A673 (cell line): ENCODE measurements around the gene SLC12A7. TPM values are rescaled to one million over a fixed set of nuclear protein-coding genes. Genes with fewer than 3 reads are reported as not detected.

ENCODE experiments used
- BruUV-seq: library from RNA; stranded (reverse); fragments of 400-500 nt; replicated peaks from 2 replicates; lab custom pipeline; 2021; lab: Mats Ljungman, UMichigan
- CTCF ChIA-PET: fragments of 300-600 bp; sonication (Branson Sonifier 250); formaldehyde crosslinking; loops from one replicate; lab custom pipeline; 2022; ENCODE audit warnings: antibody characterized with exemption; lab: Charles Lee
- POLR2A ChIA-PET: fragments of 300-600 bp; sonication (Branson Sonifier 250); formaldehyde crosslinking; loops from one replicate; lab custom pipeline; 2022; ENCODE audit warnings: antibody characterized with exemption; ENCODE audit not compliant: low non-redundant PET; lab: Charles Lee
- DNase-seq: peaks from one replicate; pipeline ENCODE4 v3.0.0-alpha.2; 2015; ENCODE audit warnings: low spot score
- H3K27ac ChIP-seq: fragments of 200-600 bp; sonication (generic); 2 replicates; pipeline ENCODE4 v1.5.1; 2016; ENCODE audit warnings: mixed run types, low read depth, mild to moderate bottlenecking, mixed read lengths, antibody characterized with exemption, low read length; ENCODE audit not compliant: poor library complexity, severe bottlenecking
- H3K27me3 ChIP-seq: fragments of 200-600 bp; sonication (generic); replicated peaks from 2 replicates; pipeline ENCODE4 v1.6.1; 2017; ENCODE audit warnings: mixed run types, low read depth, mild to moderate bottlenecking, mixed read lengths, antibody characterized with exemption, low read length; ENCODE audit not compliant: insufficient read depth, poor library complexity
- H3K36me3 ChIP-seq: fragments of 200-600 bp; sonication (generic); 2 replicates; pipeline ENCODE4 v1.6.1; 2016; ENCODE audit warnings: mixed run types, mild to moderate bottlenecking, mixed read lengths, antibody characterized with exemption, low read length; ENCODE audit not compliant: insufficient read depth, poor library complexity, severe bottlenecking
- H3K4me1 ChIP-seq: fragments of 200-600 bp; sonication (generic); 2 replicates; pipeline ENCODE4 v1.6.1; 2017; ENCODE audit warnings: mixed run types, mild to moderate bottlenecking, mixed read lengths, antibody characterized with exemption, low read length; ENCODE audit not compliant: insufficient read depth, poor library complexity, severe bottlenecking
- H3K4me3 ChIP-seq: fragments of 200-600 bp; sonication (generic); 2 replicates; pipeline ENCODE4 v1.5.1; 2016; ENCODE audit warnings: low read depth, mixed run types, mild to moderate bottlenecking, mixed read lengths, low read length; ENCODE audit not compliant: poor library complexity, severe bottlenecking
- H3K9me3 ChIP-seq: fragments of 200-600 bp; sonication (generic); 2 replicates; pipeline ENCODE4 v1.6.1; 2016; ENCODE audit warnings: mixed run types, low read depth, mild to moderate bottlenecking, mixed read lengths, antibody characterized with exemption, low read length; ENCODE audit not compliant: poor library complexity, severe bottlenecking
- EZH2 ChIP-seq: fragments of 200-600 bp; sonication (generic); IDR thresholded peaks from 2 replicates; pipeline ENCODE4 v1.6.1; 2017; ENCODE audit warnings: borderline replicate concordance, low read depth, mild to moderate bottlenecking, mixed read lengths, antibody characterized with exemption, low read length; ENCODE audit not compliant: poor library complexity, severe bottlenecking
- intact Hi-C: fragments of 100-400 bp; cut with micrococcal nuclease; formaldehyde crosslinking; loops from one replicate; pipeline ENCODE4 v1.10.0; 2022; ENCODE audit not compliant: unreplicated experiment
- total RNA-seq: library from RNA; stranded (reverse); gene quantifications from 2 replicates; pipeline ENCODE4 v1.2.3, GENCODE V29; 2021
- TF ChIP-seq, protein P1 (sequence below): fragments of 300-800, 200-600 bp; sonication (generic); conservative IDR thresholded peaks from 2 replicates; pipeline ENCODE4 v1.5.1; 2017; ENCODE audit warnings: low read depth, mild to moderate bottlenecking, antibody characterized with exemption, low read length, moderate library complexity, mixed read lengths

SLC12A7 gene
- total RNA-seq, 1 experiment from 2014 or later = 45.2 TPM

DNA sequence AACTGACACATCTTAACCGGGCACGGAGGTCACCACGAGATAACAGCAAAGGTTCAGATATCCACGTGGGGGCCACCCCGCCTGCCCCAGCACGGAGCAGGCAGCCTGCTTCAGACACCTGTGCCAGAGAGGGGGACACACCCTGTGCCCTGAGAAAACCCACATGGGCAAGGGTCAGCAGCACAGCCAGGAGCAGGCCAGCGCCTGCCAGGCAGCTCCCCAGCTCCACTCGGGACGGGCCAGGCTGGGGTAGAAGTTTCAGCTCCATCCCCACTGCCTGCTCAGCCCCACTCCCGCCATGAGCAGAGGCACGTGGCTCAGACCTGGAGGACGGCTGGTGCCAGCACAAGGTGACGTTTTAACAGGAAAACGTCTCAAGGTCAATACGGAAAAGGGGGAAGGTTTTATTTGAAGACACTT is 22.2 kb downstream of the SLC12A7 start:
- TF ChIP-seq, protein P1, sequence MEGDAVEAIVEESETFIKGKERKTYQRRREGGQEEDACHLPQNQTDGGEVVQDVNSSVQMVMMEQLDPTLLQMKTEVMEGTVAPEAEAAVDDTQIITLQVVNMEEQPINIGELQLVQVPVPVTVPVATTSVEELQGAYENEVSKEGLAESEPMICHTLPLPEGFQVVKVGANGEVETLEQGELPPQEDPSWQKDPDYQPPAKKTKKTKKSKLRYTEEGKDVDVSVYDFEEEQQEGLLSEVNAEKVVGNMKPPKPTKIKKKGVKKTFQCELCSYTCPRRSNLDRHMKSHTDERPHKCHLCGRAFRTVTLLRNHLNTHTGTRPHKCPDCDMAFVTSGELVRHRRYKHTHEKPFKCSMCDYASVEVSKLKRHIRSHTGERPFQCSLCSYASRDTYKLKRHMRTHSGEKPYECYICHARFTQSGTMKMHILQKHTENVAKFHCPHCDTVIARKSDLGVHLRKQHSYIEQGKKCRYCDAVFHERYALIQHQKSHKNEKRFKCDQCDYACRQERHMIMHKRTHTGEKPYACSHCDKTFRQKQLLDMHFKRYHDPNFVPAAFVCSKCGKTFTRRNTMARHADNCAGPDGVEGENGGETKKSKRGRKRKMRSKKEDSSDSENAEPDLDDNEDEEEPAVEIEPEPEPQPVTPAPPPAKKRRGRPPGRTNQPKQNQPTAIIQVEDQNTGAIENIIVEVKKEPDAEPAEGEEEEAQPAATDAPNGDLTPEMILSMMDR = no peak
- no peak for TF ChIP-seq EZH2
- POLR2A ChIA-PET = no interaction called here
- BruUV-seq = no TSS peak
- CTCF ChIA-PET = interaction anchor here (0.6 kb wide), 1 partner anchor 920 kb away, joined by 3 read pairs; no protein-coding TSS in a partner anchor
- Histone ChIP-seq H3K27me3 (no peaks in the 10 kb centered on the region), H3K36me3 (peaks cover 10% of the 10 kb centered on the region), H3K27ac (no peak overlapping the region), H3K9me3 (no peaks in the 10 kb centered on the region), H3K4me3 (no peak overlapping the region), H3K4me1 (no peaks in the 10 kb centered on the region)
- intact Hi-C loops = no loop called here
- no peak for DNase-seq

DNA sequence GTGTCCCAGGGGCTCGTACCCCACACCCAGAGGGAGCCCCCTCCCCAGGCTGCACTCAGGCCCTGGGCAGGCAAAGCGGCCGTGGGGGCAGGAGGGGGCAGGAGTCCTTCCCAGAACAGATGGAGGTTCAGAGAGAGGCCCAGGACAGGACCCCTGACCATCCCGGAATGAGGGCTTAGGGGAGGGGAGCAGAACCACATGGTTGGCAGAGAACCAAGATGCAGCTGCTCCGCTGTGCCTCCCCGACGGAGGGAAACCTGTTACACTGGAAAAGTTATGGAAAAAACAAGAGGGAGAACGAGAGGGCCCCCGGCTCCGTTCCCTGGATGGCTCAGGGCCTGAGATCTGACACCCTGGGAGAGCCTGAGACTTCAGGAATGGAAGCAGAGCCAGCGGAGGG is 22.7 kb downstream of the SLC12A7 start:
- H3K4me1 ChIP-seq = no peaks in the 10 kb centered on the region
- ChIA-PET CTCF (interaction anchor here (0.6 kb wide), 1 partner anchor 920 kb away, joined by 3 read pairs; no protein-coding TSS in a partner anchor), POLR2A (no interaction called here)
- no TSS peak for BruUV-seq
- intact Hi-C loops = no loop called here
- H3K36me3 ChIP-seq = peaks cover 10% of the 10 kb centered on the region
- H3K27ac ChIP-seq = no peak overlapping the region
- no peaks in the 10 kb centered on the region for H3K9me3 ChIP-seq
- no peak for DNase-seq
- H3K27me3 ChIP-seq = no peaks in the 10 kb centered on the region
- TF ChIP-seq EZH2 = no peak
- TF ChIP-seq, protein P1 = no peak
- H3K4me3 ChIP-seq = no peak overlapping the region

DNA sequence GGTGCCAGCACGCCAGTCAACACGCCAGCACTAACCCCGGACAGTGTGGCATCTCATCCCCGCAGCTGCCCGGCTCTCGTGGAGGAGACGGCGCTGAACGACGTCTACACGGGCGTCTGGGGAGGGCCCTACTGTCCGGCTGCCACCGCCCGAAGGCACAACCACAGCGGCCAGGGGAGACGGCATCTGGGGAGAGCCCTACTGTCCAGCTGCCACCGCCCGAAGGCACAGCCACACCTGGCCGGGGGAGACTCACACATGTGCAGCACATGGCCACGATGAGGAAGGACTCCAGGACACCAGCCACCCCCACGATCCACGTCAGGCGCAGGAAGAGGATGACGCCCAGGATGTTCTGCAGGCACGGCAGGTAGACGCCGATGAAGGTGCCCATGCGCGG is 23.1 kb downstream of the SLC12A7 start:
- H3K27me3 ChIP-seq = no peaks in the 10 kb centered on the region
- CTCF ChIA-PET = no interaction called here
- no peaks in the 10 kb centered on the region for H3K9me3 ChIP-seq
- DNase-seq = no peak
- POLR2A ChIA-PET = no interaction called here
- no peak overlapping the region for H3K27ac ChIP-seq
- peaks cover 7% of the 10 kb centered on the region for H3K36me3 ChIP-seq
- TF ChIP-seq, protein P1 = no peak
- no peak for TF ChIP-seq EZH2
- intact Hi-C loops = no loop called here
- H3K4me1 ChIP-seq = no peaks in the 10 kb centered on the region
- no TSS peak for BruUV-seq
- H3K4me3 ChIP-seq = no peak overlapping the region
